Pons (tissue), 1 donor: ENCODE data around the gene RAB11B.
"Not testable (repeated sequence)": the region's sequence is repeated elsewhere in the genome, so short reads cannot be mapped to it uniquely, and the experiment has no call there.

Experiments
- DNase-seq: peaks from one replicate; pipeline ENCODE4 v3.0.0-alpha.2; 2016; ENCODE audit warnings: low spot score

The RAB11B gene

GRCh38 chr19:8370176-8371010, 19.8 kb upstream of the RAB11B start:
- DNase-seq, result no peak

GRCh38 chr19:8371011-8371804, 19.0 kb upstream of the RAB11B start:
- DNase-seq, result no peak

DNA sequence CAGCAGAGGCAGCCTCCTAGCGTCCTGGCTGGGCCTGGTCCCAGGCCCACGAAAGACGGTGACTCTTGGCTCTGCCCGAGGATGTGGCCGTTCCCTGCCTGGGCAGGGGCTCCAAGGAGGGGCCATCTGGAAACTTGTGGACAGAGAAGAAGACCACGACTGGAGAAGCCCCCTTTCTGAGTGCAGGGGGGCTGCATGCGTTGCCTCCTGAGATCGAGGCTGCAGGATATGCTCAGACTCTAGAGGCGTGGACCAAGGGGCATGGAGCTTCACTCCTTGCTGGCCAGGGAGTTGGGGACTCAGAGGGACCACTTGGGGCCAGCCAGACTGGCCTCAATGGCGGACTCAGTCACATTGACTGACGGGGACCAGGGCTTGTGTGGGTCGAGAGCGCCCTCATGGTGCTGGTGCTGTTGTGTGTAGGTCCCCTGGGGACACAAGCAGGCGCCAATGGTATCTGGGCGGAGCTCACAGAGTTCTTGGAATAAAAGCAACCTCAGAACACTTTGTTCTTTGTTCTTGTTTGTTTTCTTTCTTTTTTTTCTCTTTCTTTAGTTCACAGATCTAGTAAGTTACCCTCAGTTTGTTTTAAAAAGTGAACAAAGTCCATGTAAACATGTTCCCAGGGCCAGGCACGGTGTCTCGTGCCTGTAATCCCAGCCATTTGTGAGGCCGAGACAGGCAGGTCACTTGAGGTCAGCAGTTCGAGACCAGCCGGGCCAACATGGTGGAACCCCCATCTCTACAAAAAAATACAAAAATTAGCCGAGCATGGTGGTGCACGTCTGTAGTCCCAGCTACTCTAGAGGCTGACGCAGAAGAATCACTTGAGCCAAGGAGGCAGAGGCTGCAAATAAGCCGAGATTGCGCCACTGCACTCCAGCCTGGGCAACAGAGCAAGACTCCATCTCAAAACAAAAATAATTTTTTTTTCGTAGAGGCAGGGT, 16.0 kb upstream of the RAB11B start:
- peak; percentile 46 for DNase-seq

- DNase-seq, result not testable (repeated sequence)
Observed at GRCh38 chr19:8375766-8376165, 14.4 kb upstream of the RAB11B start.

DNA sequence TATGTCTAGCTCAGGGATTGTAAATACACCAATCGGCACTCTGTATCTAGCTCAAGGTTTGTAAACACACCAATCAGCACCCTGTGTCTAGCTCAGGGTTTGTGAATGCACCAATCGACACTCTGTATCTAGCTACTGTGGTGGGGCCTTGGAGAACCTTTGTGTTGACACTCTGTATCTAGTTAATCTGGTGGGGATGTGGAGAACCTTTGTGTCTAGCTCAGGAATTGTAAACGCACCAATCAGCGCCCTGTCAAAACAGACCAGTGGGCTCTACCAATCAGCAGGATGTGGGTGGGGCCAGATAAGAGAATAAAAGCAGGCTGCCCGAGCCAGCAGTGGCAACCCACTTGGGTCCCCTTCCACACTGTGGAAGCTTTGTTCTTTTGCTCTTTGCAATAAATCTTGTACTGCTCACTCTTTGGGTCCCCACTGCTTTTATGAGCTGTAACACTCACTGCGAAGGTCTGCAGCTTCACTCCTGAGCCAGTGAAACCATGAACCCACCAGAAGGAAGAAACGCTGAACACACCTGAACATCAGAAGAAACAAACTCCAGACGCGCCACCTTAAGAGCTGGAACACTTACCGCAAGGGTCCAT, 13.7 kb upstream of the RAB11B start:
- DNase-seq, result not testable (repeated sequence)

DNA sequence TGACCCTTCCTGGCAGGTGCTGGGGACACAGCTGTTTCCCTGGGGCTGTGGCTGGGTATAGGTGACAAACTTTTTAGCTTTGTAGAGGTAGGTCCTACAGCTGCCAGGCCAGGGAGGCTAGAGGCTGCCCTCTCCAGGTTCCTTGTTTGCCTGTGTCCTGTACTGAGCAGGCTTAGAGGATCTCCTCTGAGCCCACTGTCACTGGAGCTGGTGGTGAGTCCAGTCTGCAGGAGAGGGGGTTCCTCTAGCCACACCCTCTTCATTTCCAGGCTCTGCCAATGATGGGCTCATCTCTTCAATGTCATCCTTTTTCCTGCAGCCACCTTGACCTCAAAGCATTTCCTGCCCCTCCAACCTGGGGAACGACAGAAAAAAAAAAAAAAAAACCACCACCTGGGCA, 12.6 kb upstream of the RAB11B start:
- no peak for DNase-seq

GRCh38 chr19:8379156-8379891, 10.8 kb upstream of the RAB11B start:
- not testable (repeated sequence) for DNase-seq

DNA sequence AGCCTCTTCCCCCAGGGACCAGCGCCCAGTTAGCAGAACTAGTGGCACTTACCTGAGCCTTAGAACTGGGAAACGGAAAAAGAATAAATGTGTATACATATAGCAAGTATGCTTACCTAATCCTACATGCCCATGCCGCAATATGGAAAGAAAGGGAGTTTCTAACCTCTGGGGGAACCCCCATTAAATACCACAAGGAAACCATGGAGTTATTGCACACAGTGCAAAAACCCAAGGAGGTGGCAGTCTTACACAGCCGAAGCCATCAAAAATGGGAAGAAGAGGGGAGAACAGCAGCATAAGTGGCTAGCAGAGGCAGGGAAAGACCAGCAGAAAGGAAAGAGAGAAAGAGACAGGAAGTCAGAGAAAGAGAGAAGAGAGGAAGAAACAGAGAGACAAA, 5.6 kb upstream of the RAB11B start:
- DNase-seq, result not testable (repeated sequence)

- not testable (repeated sequence) for DNase-seq
Observed at GRCh38 chr19:8385103-8385502, 5.1 kb upstream of the RAB11B start.

DNA sequence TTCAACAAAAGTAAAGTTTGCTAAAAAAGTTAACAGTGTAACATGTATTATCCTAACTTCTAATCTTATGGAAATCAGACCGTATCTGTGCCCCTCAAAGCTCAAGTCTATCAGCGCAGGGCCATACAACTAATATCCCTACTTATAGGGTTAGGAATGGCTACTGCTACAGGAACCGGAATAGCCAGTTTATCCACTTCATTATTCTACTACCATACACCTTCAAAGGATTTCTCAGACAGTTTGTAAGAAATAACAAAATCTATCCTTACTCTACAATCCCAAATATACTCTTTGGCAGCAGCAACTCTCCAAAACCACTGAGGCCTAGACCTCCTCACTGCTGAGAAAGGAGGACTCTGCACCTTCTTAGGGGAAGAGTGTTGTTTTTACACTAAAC, 4.6 kb upstream of the RAB11B start:
- not testable (repeated sequence) for DNase-seq

- not testable (repeated sequence) for DNase-seq
Observed at GRCh38 chr19:8386419-8386818, 3.7 kb upstream of the RAB11B start.

- no peak for DNase-seq
Observed at GRCh38 chr19:8386990-8387389, 3.2 kb upstream of the RAB11B start.

DNA sequence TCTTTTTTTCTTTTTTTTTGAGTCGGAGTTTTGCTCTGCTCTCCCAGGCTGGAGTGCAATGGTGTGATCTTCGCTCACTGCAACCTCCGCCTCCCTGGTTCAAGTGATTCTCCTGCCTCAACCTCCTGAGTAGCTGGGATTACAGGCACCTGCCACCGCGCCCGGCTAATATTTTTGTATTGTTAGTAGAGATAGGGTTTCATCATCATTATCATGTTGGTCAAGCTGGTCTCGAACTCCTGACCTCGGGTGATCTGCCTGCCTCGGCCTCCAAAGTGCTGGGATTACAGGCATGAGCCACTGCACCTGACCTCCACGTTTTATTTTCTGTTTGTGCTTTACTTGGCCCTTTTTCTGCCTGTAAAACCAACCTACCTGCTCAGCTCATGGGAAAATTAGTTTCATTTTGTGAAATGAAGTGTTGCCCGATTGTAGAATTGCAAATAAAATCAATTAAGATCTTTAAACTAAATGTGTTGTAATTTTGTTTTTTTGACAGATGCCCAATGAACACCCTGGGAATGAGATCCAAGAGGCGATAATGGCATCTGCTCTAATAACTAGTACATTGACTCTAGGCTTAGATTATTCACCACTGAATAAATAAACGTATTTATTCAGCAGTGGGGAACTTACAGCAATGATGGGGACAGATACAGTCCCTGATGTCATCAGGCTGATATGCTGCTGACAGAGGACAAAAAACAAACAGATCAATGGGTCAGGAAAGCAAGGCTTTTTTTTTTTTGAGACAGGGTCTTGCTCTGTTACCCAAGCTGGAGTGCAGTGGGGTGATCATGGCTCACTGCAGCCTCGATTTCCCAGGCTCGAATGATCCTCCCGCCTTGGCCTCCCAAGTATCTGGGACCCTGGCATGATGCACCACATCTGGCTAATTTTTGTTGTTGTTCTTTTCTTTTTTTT, 2.2 kb upstream of the RAB11B start:
- DNase-seq, result no peak

DNA sequence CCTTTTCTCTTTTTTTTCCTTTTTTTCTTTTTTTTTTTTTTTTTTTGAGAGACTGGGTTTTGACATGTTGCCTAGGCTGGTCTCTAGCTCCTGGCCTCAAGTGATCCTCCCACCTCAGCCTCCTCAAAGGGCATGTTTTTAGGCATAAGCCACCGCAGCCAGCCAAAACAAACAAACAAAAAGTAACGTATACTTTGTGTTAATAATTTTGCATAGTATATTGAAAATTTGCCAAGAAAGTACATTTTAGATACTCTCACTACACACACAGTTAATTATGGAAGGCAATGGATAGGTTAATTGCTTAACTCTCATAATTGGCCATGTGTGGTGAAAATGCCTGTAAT, 1.6 kb upstream of the RAB11B start:
- DNase-seq, result no peak

- DNase-seq, result peak; percentile 95
Observed at GRCh38 chr19:8390617-8390981, 439 bp downstream of the RAB11B start.

GRCh38 chr19:8391198-8392016, 1.2 kb downstream of the RAB11B start:
- no peak for DNase-seq

DNA sequence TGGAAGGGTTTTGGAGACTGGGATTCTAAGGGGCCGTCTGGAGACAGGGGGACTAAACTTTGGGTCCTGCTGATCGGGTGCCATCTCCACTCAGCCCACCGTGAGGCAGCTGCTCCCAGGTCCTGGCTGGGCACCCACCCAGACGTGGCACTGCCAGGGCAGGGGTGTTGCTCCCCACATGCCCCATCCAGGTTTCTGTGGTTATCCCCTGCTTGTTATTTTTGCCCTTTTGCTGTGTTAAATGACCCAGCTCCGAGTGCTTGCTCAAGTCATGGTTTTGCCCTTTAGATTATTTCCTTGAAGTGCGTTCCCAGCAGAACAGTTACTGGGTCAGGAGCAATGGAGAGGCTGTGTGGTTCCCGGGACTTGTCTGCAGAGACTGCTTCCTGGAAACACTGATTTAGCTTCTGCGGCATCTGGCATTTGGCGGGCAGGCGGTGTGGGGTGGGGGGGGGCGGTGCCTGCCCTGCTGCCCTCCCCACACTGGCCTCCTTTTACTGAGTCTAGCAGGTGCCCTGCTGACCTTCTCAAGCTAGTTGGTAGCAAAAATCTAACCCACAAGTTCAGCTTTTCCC, 1.9 kb downstream of the RAB11B start:
- peak; percentile 49 for DNase-seq

DNA sequence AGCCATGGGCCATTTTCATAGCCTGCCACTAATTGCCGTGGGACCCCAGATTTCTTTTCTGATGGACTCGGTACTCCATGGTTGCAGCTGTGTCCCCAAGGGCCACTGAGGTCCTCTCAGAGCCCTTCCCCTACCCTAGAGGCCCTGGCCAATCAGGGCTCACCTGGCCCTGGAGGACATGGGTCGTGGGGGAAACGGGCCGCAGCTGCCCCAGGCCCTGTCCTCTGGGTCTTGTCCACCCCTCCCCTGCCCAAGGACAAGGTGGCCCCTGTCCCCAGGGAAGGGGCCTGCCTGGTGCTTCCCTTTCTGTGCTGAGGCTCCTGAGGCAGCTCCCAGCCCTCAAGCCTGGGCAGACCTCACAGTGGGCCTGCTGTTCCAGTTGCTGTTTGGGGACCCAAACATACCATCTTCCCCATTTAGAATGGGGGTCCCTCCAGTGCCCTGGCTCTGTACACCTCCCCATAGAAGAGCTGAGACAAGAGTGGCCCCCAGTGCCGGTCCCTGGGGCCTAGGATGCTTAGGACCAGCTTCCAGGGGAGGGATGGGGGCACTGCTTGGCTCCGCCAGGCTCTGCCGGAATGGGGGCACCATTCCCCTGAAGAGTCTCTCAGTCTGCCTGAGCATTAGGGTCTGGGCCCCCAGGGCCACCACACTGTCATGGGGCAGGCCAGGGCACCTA, 3.2 kb downstream of the RAB11B start:
- no peak for DNase-seq
